Psoas muscle (tissue), 8 donors: ENCODE data around the gene SLIT3. TPM values are rescaled to one million over a fixed set of nuclear protein-coding genes. Genes with fewer than 3 reads are reported as not detected.
A peak's percentile ranks its signal among the peaks of the same experiment; 100 is the strongest.

Source experiments
- ATAC-seq, 4 donors: fragments of 200-7000 bp; cut with Tn5 transposase; one replicate each; pipeline ENCODE4 v1.9.1; 2020; ENCODE audit warnings: moderate library complexity in 3 of 4, mild to moderate bottlenecking in 2 of 4
- DNase-seq, 2 donors: peaks; one replicate each; pipeline ENCODE4 v3.0.0-alpha.2; 2020
- H3K27ac ChIP-seq: fragments of 200-600 bp; one replicate; pipeline ENCODE4 v1.8.0; 2022
- H3K27me3 ChIP-seq, 3 donors: fragments of 200-600 bp in 1 of 3; one replicate each; pipeline versions ENCODE4 v1.6.1 to v1.8.0; 2013 to 2022; ENCODE audit warnings: low read length in 2 of 3, mild to moderate bottlenecking in 2 of 3, moderate library complexity in 1 of 3; ENCODE audit not compliant: insufficient read depth in 3 of 3
- H3K36me3 ChIP-seq, 2 donors: fragments of 200-600 bp in 1 of 2; one replicate each; pipeline versions ENCODE4 v1.6.1 to v1.8.0; 2013 to 2022; ENCODE audit warnings: low read depth in 1 of 2, mild to moderate bottlenecking in 1 of 2, moderate library complexity in 1 of 2; ENCODE audit not compliant: insufficient read depth in 1 of 2
- H3K4me1 ChIP-seq: fragments of 200-600 bp; one replicate; pipeline ENCODE4 v1.8.0; 2022
- H3K4me3 ChIP-seq: fragments of 200-600 bp; one replicate; pipeline ENCODE4 v1.8.0; 2022; ENCODE audit warnings: mild to moderate bottlenecking
- H3K9me3 ChIP-seq: fragments of 200-600 bp; one replicate; pipeline ENCODE4 v1.8.0; 2022
- CTCF ChIP-seq: fragments of 200-600 bp; IDR thresholded peaks from one replicate; pipeline ENCODE4 v1.8.0; 2022; ENCODE audit warnings: antibody characterized with exemption
- WGBS, 3 donors: extraction: QIAGEN DNeasy Blood & Tissue Kit; methylation state at CpG; one replicate each; pipeline versions ENCODE4 v1.1.6 to v1.1.7; 2013; 5-methylcytosine and 5-hydroxymethylcytosine counted together
- intact Hi-C, 2 donors: fragments of 100-400 bp; cut with DNase I; formaldehyde crosslinking; loops; one replicate each; pipeline versions ENCODE4 v1.11.0 to v1.14.2; 2022
- polyA plus RNA-seq, 3 donors: library from polyadenylated mRNA; stranded (reverse); fragments of 200-250 nt; gene quantifications; one replicate each; pipeline ENCODE4 v1.2.3, GENCODE V29; 2013
- total RNA-seq, 4 donors: library from RNA; stranded (reverse); fragmentation: NEBNext Ultra II Directional in 2 of 4; extraction: Animal tissue kit (Norgen Biotek cat#: 25700) in 2 of 4; gene quantifications; one replicate each; pipeline versions ENCODE4 v1.2.1 to v1.2.4, GENCODE V29; 2021 to 2023
- donor health status: healthy with polysubstance abuse.
- donor health status: DM: no; HTN: no; CAD: no; lungs with moderate emphysema.
- donor health status: Bipolar disorder and iron deficiency.
- donor health status: healthy.
- donor health status: DM: yes; HTN: yes; CAD: no.
- donor health status: DM: no; HTN: no; CAD: no.
- donor health status: DM: no; HTN: no; CAD: no.
- donor health status: DM: yes; HTN: yes; CAD: no.

Gene SLIT3
- total and polyA plus RNA-seq, 7 donors: 0.81 to 5.9 (median 2.1) TPM

GRCh38 chr5:168720575-168720974 lies 580.4 kb downstream of the SLIT3 start:
- no peaks in the 10 kb centered on the region for H3K4me1 ChIP-seq
- no peaks in the 10 kb centered on the region for H3K36me3 ChIP-seq
- 76 to 79% (median 76%) methylated on average over 9 of the region's 9 CpGs for WGBS, 3 donors
- no peak overlapping the region for H3K4me3 ChIP-seq
- TF ChIP-seq CTCF: no peak
- H3K27me3 ChIP-seq: peaks cover 2 to 3% (median 3%) of the 10 kb centered on the region in 3 donors
- intact Hi-C loops: no loop called here
- DNase-seq (no peak), ATAC-seq (no peak)
- no peak overlapping the region for H3K27ac ChIP-seq
- no peaks in the 10 kb centered on the region for H3K9me3 ChIP-seq

GRCh38 chr5:168714046-168714445 lies 586.9 kb downstream of the SLIT3 start:
- Histone ChIP-seq H3K36me3 (no peaks in the 10 kb centered on the region), H3K27ac (no peak overlapping the region), H3K4me3 (no peak overlapping the region), H3K4me1 (no peaks in the 10 kb centered on the region), H3K9me3 (no peaks in the 10 kb centered on the region), H3K27me3 (peaks cover 0 to 2% (median 0%) of the 10 kb centered on the region in 3 donors)
- TF ChIP-seq CTCF: no peak
- intact Hi-C loops: no loop called here
- 63 to 77% (median 71%) methylated on average over 4 of the region's 4 CpGs for WGBS, 3 donors
- no peak for DNase-seq
- no peak for ATAC-seq

GRCh38 chr5:168713051-168713450 lies 587.9 kb downstream of the SLIT3 start:
- no peak for ATAC-seq
- no peak for TF ChIP-seq CTCF
- no peaks in the 10 kb centered on the region for H3K9me3 ChIP-seq
- H3K27ac ChIP-seq: no peak overlapping the region
- H3K4me3 ChIP-seq: no peak overlapping the region
- no peak for DNase-seq
- peaks cover 0 to 2% (median 0%) of the 10 kb centered on the region in 3 donors for H3K27me3 ChIP-seq
- 61 to 67% (median 66%) methylated on average over 10 of the region's 10 CpGs for WGBS, 3 donors
- no peaks in the 10 kb centered on the region for H3K4me1 ChIP-seq
- H3K36me3 ChIP-seq: no peaks in the 10 kb centered on the region
- intact Hi-C loops: no loop called here

GRCh38 chr5:168712280-168712924 lies 588.5 kb downstream of the SLIT3 start:
- H3K9me3 ChIP-seq: no peaks in the 10 kb centered on the region
- no peak overlapping the region for H3K4me3 ChIP-seq
- ATAC-seq (peak; percentile 23 to 70 (median 64)), DNase-seq (no peak)
- TF ChIP-seq CTCF: no peak
- intact Hi-C loops: no loop called here
- no peak overlapping the region for H3K27ac ChIP-seq
- H3K27me3 ChIP-seq: peaks cover 0 to 2% (median 0%) of the 10 kb centered on the region in 3 donors
- no peaks in the 10 kb centered on the region for H3K36me3 ChIP-seq
- 41 to 42% (median 41%) methylated on average over 11 of the region's 11 CpGs for WGBS, 3 donors
- no peaks in the 10 kb centered on the region for H3K4me1 ChIP-seq

GRCh38 chr5:168710706-168711105 lies 590.2 kb downstream of the SLIT3 start:
- Histone ChIP-seq H3K27me3 (peaks cover 0 to 2% (median 0%) of the 10 kb centered on the region in 3 donors), H3K4me3 (no peak overlapping the region), H3K27ac (no peak overlapping the region), H3K36me3 (no peaks in the 10 kb centered on the region), H3K4me1 (no peaks in the 10 kb centered on the region), H3K9me3 (no peaks in the 10 kb centered on the region)
- no peak for DNase-seq
- no peak for ATAC-seq
- WGBS, 3 donors: 91 to 93% (median 92%) methylated on average over 8 to 9 of the region's 9 CpGs
- TF ChIP-seq CTCF: no peak
- intact Hi-C loops: no loop called here
